ENCODE data around the gene BCDIN3D.

GRCh38 chr12:49843411-49843810 lies 505 bp upstream of the BCDIN3D start:
- no peak for TF ChIP-seq CTCF (conservative IDR thresholded peaks at IDR 0.05; ENCODE audit: low read depth, low read length)
- no peak for TF ChIP-seq EZH2 (IDR thresholded peaks at IDR 0.05; ENCODE audit: low read length, unreplicated experiment)
- TF ChIP-seq EZH2phosphoT487 (IDR thresholded peaks at IDR 0.05; ENCODE audit: borderline replicate concordance, low read length): no peak
